PFSK-1 (cell line): ENCODE measurements around the gene ASAH2.

Experiments
- FOXP2 ChIP-seq: optimal IDR thresholded peaks from 2 replicates; pipeline ENCODE3; 2011; ENCODE audit warnings: borderline replicate concordance, control low read depth, inconsistent platforms; ENCODE audit not compliant: insufficient read depth; ENCODE audit errors: extremely low read length, extremely low read depth
- POLR2AphosphoS5 ChIP-seq: IDR thresholded peaks from 2 replicates; pipeline ENCODE4 v1.6.1; 2012; ENCODE audit warnings: low read depth, mild to moderate bottlenecking, control low read depth, low read length, moderate library complexity
- REST ChIP-seq, 2 experiments: IDR thresholded peaks; 2 replicates each; pipeline versions ENCODE4 v1.6.1 to v1.8.0; 2011 to 2012; ENCODE audit warnings: low read depth in 2 of 2, low read length in 2 of 2, control low read depth in 1 of 2, inconsistent platforms in 1 of 2, mild to moderate bottlenecking in 1 of 2, moderate library complexity in 1 of 2; ENCODE audit not compliant: insufficient read depth in 1 of 2
- SIN3A ChIP-seq: IDR thresholded peaks from 2 replicates; pipeline ENCODE4 v1.6.1; 2012; ENCODE audit warnings: mild to moderate bottlenecking, low read length, moderate library complexity, borderline replicate concordance; ENCODE audit not compliant: insufficient read depth
- TAF1 ChIP-seq: IDR thresholded peaks from 2 replicates; pipeline ENCODE4 v1.6.1; 2012; ENCODE audit warnings: low read length, control low read depth, borderline replicate concordance; ENCODE audit not compliant: insufficient read depth

The ASAH2 gene

GRCh38 chr10:50281210-50281966, 30.1 kb upstream of the ASAH2 start:
- TF ChIP-seq REST (IDR thresholded peaks at IDR 0.05; ENCODE audit: insufficient read depth in 1 of 2, low read depth in 2 of 2, low read length in 2 of 2) (no peak), POLR2AphosphoS5 (no peak), FOXP2 (no peak), TAF1 (no peak)

GRCh38 chr10:50280049-50280841, 28.9 kb upstream of the ASAH2 start:
- no peak for TF ChIP-seq POLR2AphosphoS5
- TF ChIP-seq TAF1: no peak
- no peak for TF ChIP-seq FOXP2
- no peak for TF ChIP-seq SIN3A
- no peak for TF ChIP-seq REST (IDR thresholded peaks at IDR 0.05; ENCODE audit: insufficient read depth in 1 of 2, low read depth in 2 of 2, low read length in 2 of 2)

- TF ChIP-seq TAF1: no peak
- TF ChIP-seq SIN3A: no peak
- TF ChIP-seq FOXP2: no peak
- TF ChIP-seq REST (IDR thresholded peaks at IDR 0.05; ENCODE audit: insufficient read depth in 1 of 2, low read depth in 2 of 2, low read length in 2 of 2): no peak
- TF ChIP-seq POLR2AphosphoS5: no peak
Observed at GRCh38 chr10:50279489-50279888, 28.2 kb upstream of the ASAH2 start.

GRCh38 chr10:50275650-50276235, 24.4 kb upstream of the ASAH2 start:
- no peak for TF ChIP-seq SIN3A
- TF ChIP-seq FOXP2: no peak
- TF ChIP-seq POLR2AphosphoS5: no peak
- no peak for TF ChIP-seq REST (IDR thresholded peaks at IDR 0.05; ENCODE audit: insufficient read depth in 1 of 2, low read depth in 2 of 2, low read length in 2 of 2)
- no peak for TF ChIP-seq TAF1
